ENCODE results near the gene DHX40. TPM values are rescaled to one million over a fixed set of nuclear protein-coding genes. Genes with fewer than 3 reads are reported as not detected.
"Not testable (repeated sequence)": the region's sequence is repeated elsewhere in the genome, so short reads cannot be mapped to it uniquely, and the experiment has no call there.

DHX40 gene
- total RNA-seq, 1 donor from 2014 or later: 20.5 TPM

- H3K4me1 Mint-ChIP-seq: no peaks in the 10 kb centered on the region
- H3K36me3 Mint-ChIP-seq (ENCODE audit: low read depth): no peaks in the 10 kb centered on the region
- H3K27me3 Mint-ChIP-seq: peaks cover 30% of the 10 kb centered on the region
- H3K9me3 Mint-ChIP-seq: no peaks in the 10 kb centered on the region
- no peak overlapping the region for H3K27ac Mint-ChIP-seq
- no peak overlapping the region for H3K4me3 Mint-ChIP-seq
- intact Hi-C loops (cut with micrococcal nuclease): no loop called here
- DNase-seq: no peak
These were observed 27.1 kb upstream of the DHX40 start for GRCh38 chr17:59538195-59538909.

- H3K4me1 Mint-ChIP-seq: no peaks in the 10 kb centered on the region
- H3K27ac Mint-ChIP-seq: no peak overlapping the region
- no peak for DNase-seq
- no peaks in the 10 kb centered on the region for H3K36me3 Mint-ChIP-seq (ENCODE audit: low read depth)
- peaks cover 24% of the 10 kb centered on the region for H3K27me3 Mint-ChIP-seq
- no peaks in the 10 kb centered on the region for H3K9me3 Mint-ChIP-seq
- intact Hi-C loops (cut with micrococcal nuclease): no loop called here
- H3K4me3 Mint-ChIP-seq: no peak overlapping the region
These were observed 22.3 kb upstream of the DHX40 start for GRCh38 chr17:59542960-59543635.

GRCh38 chr17:59545942-59546341, 19.5 kb upstream of the DHX40 start:
- Mint-ChIP-seq H3K36me3 (ENCODE audit: low read depth) (no peaks in the 10 kb centered on the region), H3K4me3 (no peak overlapping the region), H3K27me3 (peaks cover 15% of the 10 kb centered on the region), H3K4me1 (no peaks in the 10 kb centered on the region), H3K27ac (no peak overlapping the region), H3K9me3 (no peaks in the 10 kb centered on the region)
- intact Hi-C loops (cut with micrococcal nuclease): no loop called here
- DNase-seq: no peak

- intact Hi-C loops (cut with micrococcal nuclease): no loop called here
- Mint-ChIP-seq H3K9me3 (no peaks in the 10 kb centered on the region), H3K4me1 (no peaks in the 10 kb centered on the region), H3K27ac (no peak overlapping the region), H3K27me3 (peaks cover 12% of the 10 kb centered on the region), H3K36me3 (ENCODE audit: low read depth) (no peaks in the 10 kb centered on the region), H3K4me3 (no peak overlapping the region)
- DNase-seq: no peak
These were observed 18.1 kb upstream of the DHX40 start for GRCh38 chr17:59547131-59547915.

GRCh38 chr17:59548985-59549384, 16.4 kb upstream of the DHX40 start:
- H3K4me1 Mint-ChIP-seq; H3K27me3 Mint-ChIP-seq; H3K27ac Mint-ChIP-seq; H3K4me3 Mint-ChIP-seq; intact Hi-C loops (cut with micrococcal nuclease); H3K9me3 Mint-ChIP-seq; H3K36me3 Mint-ChIP-seq (ENCODE audit: low read depth); DNase-seq: not testable (repeated sequence)

- Mint-ChIP-seq H3K27me3 (peaks cover 17% of the 10 kb centered on the region), H3K4me1 (no peaks in the 10 kb centered on the region), H3K9me3 (no peaks in the 10 kb centered on the region), H3K27ac (no peak overlapping the region), H3K4me3 (no peak overlapping the region), H3K36me3 (ENCODE audit: low read depth) (no peaks in the 10 kb centered on the region)
- DNase-seq: no peak
- intact Hi-C loops (cut with micrococcal nuclease): no loop called here
These were observed 14.7 kb upstream of the DHX40 start for GRCh38 chr17:59550703-59551102.

GRCh38 chr17:59558039-59558438, 7.4 kb upstream of the DHX40 start:
- H3K27ac Mint-ChIP-seq: no peak overlapping the region

GRCh38 chr17:59558953-59559352, 6.5 kb upstream of the DHX40 start:
- DNase-seq: peak; percentile 12
- Mint-ChIP-seq H3K27me3 (peaks cover 14% of the 10 kb centered on the region), H3K9me3 (no peaks in the 10 kb centered on the region), H3K4me1 (peaks cover 2% of the 10 kb centered on the region), H3K4me3 (no peak overlapping the region), H3K36me3 (ENCODE audit: low read depth) (no peaks in the 10 kb centered on the region), H3K27ac (no peak overlapping the region)
- intact Hi-C loops (cut with micrococcal nuclease): loop anchor here (2.0 kb wide), 1 partner anchor 248 kb away; no protein-coding TSS in a partner anchor

More at GRCh38 chr17:59558039-59558438, 7.4 kb upstream of the DHX40 start:
- Mint-ChIP-seq H3K4me3 (no peak overlapping the region), H3K4me1 (peaks cover 2% of the 10 kb centered on the region), H3K27me3 (peaks cover 18% of the 10 kb centered on the region), H3K36me3 (ENCODE audit: low read depth) (no peaks in the 10 kb centered on the region), H3K9me3 (no peaks in the 10 kb centered on the region)
- peak; percentile 37 for DNase-seq
- intact Hi-C loops (cut with micrococcal nuclease): loop anchor here (2.0 kb wide), 1 partner anchor 247 kb away; no protein-coding TSS in a partner anchor

- H3K27ac Mint-ChIP-seq: no peak overlapping the region
- H3K36me3 Mint-ChIP-seq (ENCODE audit: low read depth): peaks cover 8% of the 10 kb centered on the region
- H3K4me3 Mint-ChIP-seq: no peak overlapping the region
- H3K9me3 Mint-ChIP-seq: peaks cover 6% of the 10 kb centered on the region
- peaks cover 7% of the 10 kb centered on the region for H3K27me3 Mint-ChIP-seq
- H3K4me1 Mint-ChIP-seq: peaks cover 9% of the 10 kb centered on the region
- intact Hi-C loops (cut with micrococcal nuclease): no loop called here
- DNase-seq: peak; percentile 66
These were observed 4.4 kb upstream of the DHX40 start for GRCh38 chr17:59561042-59561441.

GRCh38 chr17:59565959-59566324, 532 bp downstream of the DHX40 start:
- peak; percentile 89 for DNase-seq
- peaks cover 2% of the 10 kb centered on the region for H3K27me3 Mint-ChIP-seq
- intact Hi-C loops (cut with micrococcal nuclease): loop anchor here (1.0 to 5.0 kb wide), 3 partner anchors 53 to 234 kb away; partner anchors contain the start of genes CLTC and YPEL2
- H3K4me3 Mint-ChIP-seq: peak overlapping the region; percentile 100
- peak overlapping the region; percentile 100 for H3K27ac Mint-ChIP-seq
- H3K9me3 Mint-ChIP-seq: peaks cover 6% of the 10 kb centered on the region
- H3K36me3 Mint-ChIP-seq (ENCODE audit: low read depth): peaks cover 11% of the 10 kb centered on the region
- H3K4me1 Mint-ChIP-seq: peaks cover 21% of the 10 kb centered on the region

- H3K27me3 Mint-ChIP-seq, H3K27ac Mint-ChIP-seq: not testable (repeated sequence)
These were observed 3.7 kb downstream of the DHX40 start for GRCh38 chr17:59569151-59569550.

GRCh38 chr17:59572301-59572924, 7.0 kb downstream of the DHX40 start:
- Mint-ChIP-seq H3K27me3 (no peaks in the 10 kb centered on the region), H3K27ac (peak overlapping the region; percentile 68), H3K4me3 (no peak overlapping the region), H3K36me3 (ENCODE audit: low read depth) (peaks cover 20% of the 10 kb centered on the region), H3K9me3 (peaks cover 7% of the 10 kb centered on the region), H3K4me1 (peaks cover 11% of the 10 kb centered on the region)
- no peak for DNase-seq
- intact Hi-C loops (cut with micrococcal nuclease): loop anchor here (2.0 kb wide), 1 partner anchor 28 kb away; no protein-coding TSS in a partner anchor

More at GRCh38 chr17:59569151-59569550, 3.7 kb downstream of the DHX40 start:
- DNase-seq, H3K4me3 Mint-ChIP-seq: not testable (repeated sequence)
- peaks cover 25% of the 10 kb centered on the region for H3K36me3 Mint-ChIP-seq (ENCODE audit: low read depth)
- H3K9me3 Mint-ChIP-seq: peaks cover 12% of the 10 kb centered on the region
- intact Hi-C loops (cut with micrococcal nuclease): loop anchor here (5.0 kb wide), 2 partner anchors 132 to 237 kb away; partner anchors contain the start of gene YPEL2
- H3K4me1 Mint-ChIP-seq: peaks cover 29% of the 10 kb centered on the region

GRCh38 chr17:59584168-59584567, 18.8 kb downstream of the DHX40 start:
- H3K27ac Mint-ChIP-seq; H3K4me3 Mint-ChIP-seq; H3K27me3 Mint-ChIP-seq; H3K4me1 Mint-ChIP-seq; intact Hi-C loops (cut with micrococcal nuclease); H3K36me3 Mint-ChIP-seq (ENCODE audit: low read depth); DNase-seq; H3K9me3 Mint-ChIP-seq: not testable (repeated sequence)
